Caco-2 (cell line): ENCODE measurements around the gene AKT3. TPM values are rescaled to one million over a fixed set of nuclear protein-coding genes. Genes with fewer than 3 reads are reported as not detected.

ENCODE experiments used
- BruUV-seq: library from RNA; stranded (reverse); fragments of 400-500 nt; replicated peaks from 2 replicates; lab custom pipeline; 2021; lab: Mats Ljungman, UMichigan
- CTCF ChIA-PET: fragments of 300-600 bp; sonication (Branson Sonifier 250); formaldehyde crosslinking; loops from one replicate; lab custom pipeline; 2022; ENCODE audit warnings: antibody characterized with exemption; lab: Charles Lee
- POLR2A ChIA-PET: fragments of 300-600 bp; sonication (Branson Sonifier 250); formaldehyde crosslinking; loops from one replicate; lab custom pipeline; 2022; ENCODE audit warnings: antibody characterized with exemption; lab: Charles Lee
- DNase-seq, 2 experiments: peaks; one replicate each; pipeline versions ENCODE4 v3.0.0 to v3.0.0-alpha.2; 2020 to 2022
- H3K27me3 ChIP-seq: replicated peaks from 2 replicates; pipeline ENCODE4 v1.6.0; 2011; ENCODE audit warnings: low read length; ENCODE audit not compliant: control insufficient read depth, insufficient read depth
- H3K36me3 ChIP-seq: 2 replicates; pipeline ENCODE4 v1.5.1; 2011; ENCODE audit warnings: low read length; ENCODE audit not compliant: control insufficient read depth, insufficient read depth
- H3K4me1 ChIP-seq: fragments of 250-450 bp; sonication (Bioruptor Pico); 2 replicates; pipeline ENCODE4 v1.5.1; 2020; ENCODE audit warnings: mild to moderate bottlenecking
- H3K4me3 ChIP-seq: 2 replicates; pipeline ENCODE4 v1.5.1; 2011; ENCODE audit warnings: low read depth, mild to moderate bottlenecking, control low read depth, low read length
- H3K9me3 ChIP-seq: fragments of 250-450 bp; sonication (Bioruptor Pico); 2 replicates; pipeline ENCODE4 v1.5.1; 2020; ENCODE audit warnings: mild to moderate bottlenecking, moderate library complexity
- H3K27ac Mint-ChIP-seq: one replicate; pipeline ENCODE4 v1.8.0; 2022; ENCODE audit warnings: mixed read lengths; ENCODE audit not compliant: unreplicated experiment
- H3K27me3 Mint-ChIP-seq: one replicate; pipeline ENCODE4 v1.8.0; 2022; ENCODE audit warnings: mixed read lengths; ENCODE audit not compliant: insufficient read depth, unreplicated experiment
- H3K36me3 Mint-ChIP-seq: one replicate; pipeline ENCODE4 v1.8.0; 2022; ENCODE audit warnings: mild to moderate bottlenecking, mixed read lengths; ENCODE audit not compliant: insufficient read depth, unreplicated experiment
- H3K4me1 Mint-ChIP-seq: one replicate; pipeline ENCODE4 v1.8.0; 2022; ENCODE audit warnings: low read depth, mixed read lengths; ENCODE audit not compliant: unreplicated experiment
- H3K4me3 Mint-ChIP-seq: one replicate; pipeline ENCODE4 v1.8.0; 2022; ENCODE audit warnings: mild to moderate bottlenecking, moderate library complexity, mixed read lengths; ENCODE audit not compliant: unreplicated experiment
- H3K9me3 Mint-ChIP-seq: one replicate; pipeline ENCODE4 v1.8.0; 2022; ENCODE audit warnings: mixed read lengths; ENCODE audit not compliant: unreplicated experiment
- intact Hi-C: fragments of 100-400 bp; cut with micrococcal nuclease; formaldehyde crosslinking; loops from one replicate; pipeline ENCODE4 v1.10.0; 2022; ENCODE audit not compliant: unreplicated experiment
- total RNA-seq: library from RNA; stranded (reverse); gene quantifications from 2 replicates; pipeline ENCODE4 v1.2.3, GENCODE V29; 2022
- TF ChIP-seq, protein P1 (sequence below), 2 experiments: fragments of 200-600 bp in 1 of 2; IDR thresholded peaks; 1 replicate in 1 of 2; 2 replicates in 1 of 2; pipeline versions ENCODE4 v1.5.1 to v1.8.0; 2011 to 2022; ENCODE audit warnings: antibody characterized with exemption in 1 of 2, control low read depth in 1 of 2, inconsistent platforms in 1 of 2, low read depth in 1 of 2, low read length in 1 of 2, mild to moderate bottlenecking in 1 of 2, moderate library complexity in 1 of 2; ENCODE audit not compliant: insufficient read depth in 1 of 2, severe bottlenecking in 1 of 2, unreplicated experiment in 1 of 2

AKT3 gene
- total RNA-seq, 1 experiment from 2014 or later = 3.7 TPM

DNA sequence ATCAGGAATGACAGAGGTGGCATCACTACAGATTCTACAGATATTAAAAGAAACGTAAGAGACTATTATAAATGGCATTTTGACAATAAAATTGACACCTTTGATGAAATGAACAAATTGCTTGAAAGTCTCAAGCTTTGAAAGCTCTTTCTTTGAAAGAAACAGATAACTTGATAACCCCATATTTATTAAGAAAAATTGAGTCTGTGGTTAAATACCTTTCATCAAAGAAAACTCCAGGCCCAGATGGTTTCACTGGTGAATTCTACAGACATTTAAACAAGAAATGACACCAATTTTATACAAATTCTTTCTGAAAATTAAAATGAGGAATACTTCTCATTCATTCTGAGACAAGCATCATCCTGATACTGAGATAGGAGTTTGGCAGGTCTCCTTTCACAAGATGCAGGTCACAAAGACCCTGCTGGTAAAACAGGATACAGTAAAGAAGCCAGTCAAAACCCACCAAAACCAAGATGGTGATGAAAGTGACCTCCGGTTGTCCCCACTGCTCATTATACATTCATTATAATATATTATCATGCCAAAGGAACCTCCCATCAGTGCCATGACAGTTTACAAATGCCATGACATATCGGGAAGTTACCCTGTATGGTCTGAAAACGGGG lies 210.9 kb downstream of the AKT3 start:
- no peaks in the 10 kb centered on the region for H3K36me3 ChIP-seq
- H3K27ac Mint-ChIP-seq = no peak overlapping the region
- POLR2A ChIA-PET = no interaction called here
- intact Hi-C loops = no loop called here
- H3K27me3 Mint-ChIP-seq = no peaks in the 10 kb centered on the region
- peaks cover 9% of the 10 kb centered on the region for H3K9me3 Mint-ChIP-seq
- no peaks in the 10 kb centered on the region for H3K4me1 Mint-ChIP-seq
- H3K36me3 Mint-ChIP-seq = no peaks in the 10 kb centered on the region
- H3K9me3 ChIP-seq = 0 out of 2 replicates have a peak, but pooled peaks cover 1% of the 10 kb centered on the region
- H3K4me3 ChIP-seq = no peak overlapping the region
- H3K4me3 Mint-ChIP-seq = no peak overlapping the region
- DNase-seq = no peak
- TF ChIP-seq, protein P1, sequence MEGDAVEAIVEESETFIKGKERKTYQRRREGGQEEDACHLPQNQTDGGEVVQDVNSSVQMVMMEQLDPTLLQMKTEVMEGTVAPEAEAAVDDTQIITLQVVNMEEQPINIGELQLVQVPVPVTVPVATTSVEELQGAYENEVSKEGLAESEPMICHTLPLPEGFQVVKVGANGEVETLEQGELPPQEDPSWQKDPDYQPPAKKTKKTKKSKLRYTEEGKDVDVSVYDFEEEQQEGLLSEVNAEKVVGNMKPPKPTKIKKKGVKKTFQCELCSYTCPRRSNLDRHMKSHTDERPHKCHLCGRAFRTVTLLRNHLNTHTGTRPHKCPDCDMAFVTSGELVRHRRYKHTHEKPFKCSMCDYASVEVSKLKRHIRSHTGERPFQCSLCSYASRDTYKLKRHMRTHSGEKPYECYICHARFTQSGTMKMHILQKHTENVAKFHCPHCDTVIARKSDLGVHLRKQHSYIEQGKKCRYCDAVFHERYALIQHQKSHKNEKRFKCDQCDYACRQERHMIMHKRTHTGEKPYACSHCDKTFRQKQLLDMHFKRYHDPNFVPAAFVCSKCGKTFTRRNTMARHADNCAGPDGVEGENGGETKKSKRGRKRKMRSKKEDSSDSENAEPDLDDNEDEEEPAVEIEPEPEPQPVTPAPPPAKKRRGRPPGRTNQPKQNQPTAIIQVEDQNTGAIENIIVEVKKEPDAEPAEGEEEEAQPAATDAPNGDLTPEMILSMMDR (IDR thresholded peaks at IDR 0.05; ENCODE audit: insufficient read depth in 1 of 2, low read depth in 1 of 2, low read length in 1 of 2, severe bottlenecking in 1 of 2, unreplicated experiment in 1 of 2) = no peak
- no peaks in the 10 kb centered on the region for H3K27me3 ChIP-seq
- BruUV-seq = no TSS peak
- no peaks in the 10 kb centered on the region for H3K4me1 ChIP-seq
- CTCF ChIA-PET = no interaction called here

DNA sequence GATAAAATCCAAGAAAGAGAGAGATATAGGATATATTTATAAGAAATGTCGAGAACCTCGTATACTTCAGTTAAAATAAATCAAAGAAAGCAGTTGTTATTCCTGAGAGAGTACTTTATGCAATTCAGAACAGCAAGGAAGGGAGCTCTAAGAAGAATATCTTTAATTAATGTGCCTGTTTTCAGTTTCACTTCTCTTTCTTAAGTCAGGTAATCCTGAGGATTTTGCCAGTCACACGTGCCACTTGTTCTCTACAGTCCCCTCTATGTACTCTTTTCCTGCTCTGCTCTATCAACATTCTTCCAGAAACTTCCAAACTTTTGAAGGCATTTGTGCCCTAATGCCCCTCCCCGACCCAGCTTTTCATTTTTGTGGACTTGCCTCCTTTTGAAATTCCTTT lies 211.9 kb downstream of the AKT3 start:
- H3K27me3 Mint-ChIP-seq = no peaks in the 10 kb centered on the region
- TF ChIP-seq, protein P1 (IDR thresholded peaks at IDR 0.05; ENCODE audit: insufficient read depth in 1 of 2, low read depth in 1 of 2, low read length in 1 of 2, severe bottlenecking in 1 of 2, unreplicated experiment in 1 of 2) = no peak
- H3K27ac Mint-ChIP-seq = no peak overlapping the region
- Histone ChIP-seq H3K4me3 (no peak overlapping the region), H3K27me3 (no peaks in the 10 kb centered on the region), H3K9me3 (0 out of 2 replicates have a peak, but pooled peaks cover 3% of the 10 kb centered on the region), H3K36me3 (no peaks in the 10 kb centered on the region), H3K4me1 (no peaks in the 10 kb centered on the region)
- ChIA-PET CTCF (no interaction called here), POLR2A (no interaction called here)
- H3K4me1 Mint-ChIP-seq = no peaks in the 10 kb centered on the region
- no peak for DNase-seq
- intact Hi-C loops = no loop called here
- no TSS peak for BruUV-seq
- H3K9me3 Mint-ChIP-seq = peaks cover 9% of the 10 kb centered on the region
- H3K36me3 Mint-ChIP-seq = no peaks in the 10 kb centered on the region
- H3K4me3 Mint-ChIP-seq = no peak overlapping the region

DNA sequence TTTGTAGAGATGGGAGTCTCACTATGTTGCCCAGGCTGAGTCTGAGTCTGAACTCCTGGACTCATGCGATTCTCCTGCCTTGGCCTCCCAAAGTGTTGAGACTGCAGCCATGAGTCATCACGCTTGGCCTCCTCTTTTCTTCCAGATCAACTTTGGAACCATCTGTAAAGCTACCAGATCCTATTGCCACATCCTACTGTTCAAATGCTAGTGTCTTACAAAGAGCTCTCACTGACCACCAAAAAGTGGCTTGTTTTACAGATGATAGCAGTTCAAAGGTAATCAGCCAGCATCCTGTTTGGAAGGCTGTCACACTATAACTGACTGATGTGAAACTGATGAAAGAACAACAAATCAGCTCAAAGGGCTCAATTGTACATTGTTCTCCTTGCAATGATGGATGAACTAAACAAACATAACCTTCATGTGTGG lies 221.6 kb downstream of the AKT3 start:
- H3K9me3 ChIP-seq = 0 out of 2 replicates have a peak, but pooled peaks cover 2% of the 10 kb centered on the region
- H3K4me1 ChIP-seq = no peaks in the 10 kb centered on the region
- H3K36me3 ChIP-seq = no peaks in the 10 kb centered on the region
- POLR2A ChIA-PET = no interaction called here
- Mint-ChIP-seq H3K9me3 (no peaks in the 10 kb centered on the region), H3K27me3 (no peaks in the 10 kb centered on the region), H3K4me3 (no peak overlapping the region), H3K4me1 (no peaks in the 10 kb centered on the region), H3K27ac (no peak overlapping the region), H3K36me3 (no peaks in the 10 kb centered on the region)
- no TSS peak for BruUV-seq
- H3K27me3 ChIP-seq = no peaks in the 10 kb centered on the region
- no peak overlapping the region for H3K4me3 ChIP-seq
- DNase-seq = no peak
- TF ChIP-seq, protein P1 (IDR thresholded peaks at IDR 0.05; ENCODE audit: insufficient read depth in 1 of 2, low read depth in 1 of 2, low read length in 1 of 2, severe bottlenecking in 1 of 2, unreplicated experiment in 1 of 2) = no peak
- intact Hi-C loops = no loop called here
- CTCF ChIA-PET = no interaction called here
